Right lobe of liver (tissue), 6 donors: ENCODE results near the gene AK2. TPM values are rescaled to one million over a fixed set of nuclear protein-coding genes. Genes with fewer than 3 reads are reported as not detected.
A peak's percentile ranks its signal among the peaks of the same experiment; 100 is the strongest.
"Not testable (repeated sequence)": the region's sequence is repeated elsewhere in the genome, so short reads cannot be mapped to it uniquely, and the experiment has no call there.

Source experiments
- ATAC-seq, 4 donors: fragments of 200-7000 bp; cut with Tn5 transposase; one replicate each; pipeline ENCODE4 v1.9.1; 2020; ENCODE audit warnings: mild to moderate bottlenecking in 4 of 4, moderate library complexity in 4 of 4
- DNase-seq, 3 donors: peaks; one replicate each; pipeline ENCODE4 v3.0.0-alpha.2; 2020
- H3K27ac ChIP-seq, 3 donors: fragments of 200-600 bp; one replicate each; pipeline ENCODE4 v1.8.0; 2022
- H3K27me3 ChIP-seq, 2 donors: fragments of 200-600 bp; one replicate each; pipeline ENCODE4 v1.8.0; 2022
- H3K36me3 ChIP-seq, 4 donors: fragments of 200-600 bp; sonication (generic) in 1 of 4; one replicate each; pipeline versions ENCODE4 v1.5.1 to v1.8.0; 2017 to 2022; ENCODE audit warnings: control low read depth in 1 of 4
- H3K4me1 ChIP-seq, 4 donors: fragments of 200-600 bp; sonication (generic) in 1 of 4; one replicate each; pipeline versions ENCODE4 v1.5.1 to v1.8.0; 2017 to 2022; ENCODE audit warnings: control low read depth in 1 of 4
- H3K4me3 ChIP-seq, 3 donors: fragments of 200-600 bp; one replicate each; pipeline ENCODE4 v1.8.0; 2022
- H3K9me3 ChIP-seq, 4 donors: fragments of 200-600 bp; sonication (generic) in 1 of 4; one replicate each; pipeline versions ENCODE4 v1.5.1 to v1.8.0; 2017 to 2022; ENCODE audit warnings: control low read depth in 1 of 4
- CTCF ChIP-seq, 4 donors: fragments of 200-600 bp in 3 of 4; fragments of 450-650 bp in 1 of 4; IDR thresholded peaks; one replicate each; pipeline versions ENCODE4 v1.5.1 to v1.8.0; 2016 to 2022; ENCODE audit warnings: antibody characterized with exemption in 4 of 4, mild to moderate bottlenecking in 2 of 4
- POLR2A ChIP-seq: fragments of 450-650 bp; IDR thresholded peaks from one replicate; pipeline ENCODE4 v1.6.1; 2017; ENCODE audit warnings: antibody characterized with exemption, mild to moderate bottlenecking
- WGBS: methylation state at CpG from one replicate; pipeline ENCODE4 v1.1.6; 2018; ENCODE audit warnings: low coverage, low lambda C conversion rate; ENCODE audit not compliant: insufficient coverage; ENCODE audit errors: missing lambda C conversion rate; 5-methylcytosine and 5-hydroxymethylcytosine counted together
- intact Hi-C, 2 donors: fragments of 100-400 bp; cut with DNase I; formaldehyde crosslinking; loops; one replicate each; pipeline versions ENCODE4 v1.11.2 to v1.14.1; 2022
- total RNA-seq, 6 experiments: library from RNA; depleted of rRNA in 2 of 6; stranded (reverse); fragments of >200 nt in 2 of 6; fragmentation: NEBNext Ultra II Directional in 3 of 6; extraction: Animal tissue kit (Norgen Biotek cat#: 25700) in 3 of 6; gene quantifications; one replicate each; pipeline versions ENCODE4 v1.1.0 to v1.2.4, GENCODE V29; 2016 to 2023
- donor health status: DM: no; HTN: yes; CAD: no.
- donor health status: DM: no; HTN: no; CAD: no.
- donor health status: DM: no; HTN: no; CAD: no.
- donor health status: DM: no; HTN: yes; CAD: no.
- donor health status: DM: no; HTN: yes; CAD: no.

Gene AK2
- total RNA-seq, 6 experiments from 2014 or later, result 119 to 301 (median 130) TPM

- Histone ChIP-seq H3K27me3 (no peaks in the 10 kb centered on the region), H3K4me3 (no peak overlapping the region), H3K27ac (no peak overlapping the region), H3K4me1 (peaks cover 0 to 35% (median 13%) of the 10 kb centered on the region in 4 donors), H3K9me3 (no peaks in the 10 kb centered on the region), H3K36me3 (no peaks in the 10 kb centered on the region)
- TF ChIP-seq POLR2A (no peak), CTCF (IDR thresholded peaks at IDR 0.05) (no peak)
- 25% methylated on average over 2 of the region's 4 CpGs for WGBS
- peak; percentile 67 to 82 (median 81) for DNase-seq
- intact Hi-C loops, result no loop called here
- ATAC-seq, result peak; percentile 64 to 85 (median 73)
These were observed 37.7 kb downstream of the AK2 start for GRCh38 chr1:32998997-32999396.

DNA sequence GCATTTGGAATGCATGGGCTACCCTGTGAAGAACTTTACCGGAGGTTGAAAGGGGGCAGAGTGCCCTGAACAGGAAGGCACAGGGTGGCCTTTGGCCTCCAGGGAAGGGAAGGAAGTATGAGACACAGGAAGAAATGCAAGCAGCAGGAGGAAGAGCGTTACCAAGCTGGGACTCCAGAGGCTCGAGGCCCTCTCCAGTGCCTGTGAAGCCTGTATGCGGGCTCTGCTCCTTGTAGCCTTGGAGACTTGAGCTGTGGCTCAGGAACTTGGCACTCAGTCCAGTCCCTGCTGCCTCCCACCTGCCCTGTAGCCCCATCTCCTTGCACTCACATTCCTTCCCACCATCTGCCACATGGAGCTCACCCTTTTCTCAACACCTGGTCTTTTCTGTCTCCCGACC lies 38.6 kb downstream of the AK2 start:
- H3K4me3 ChIP-seq, result no peak overlapping the region
- 65% methylated on average over 2 of the region's 5 CpGs for WGBS
- peaks cover 0 to 38% (median 13%) of the 10 kb centered on the region in 4 donors for H3K4me1 ChIP-seq
- TF ChIP-seq POLR2A (no peak), CTCF (IDR thresholded peaks at IDR 0.05) (no peak)
- DNase-seq (peak in 1 of 3 donors; percentile 32), ATAC-seq (peak; percentile 32 to 72 (median 40))
- no peaks in the 10 kb centered on the region for H3K36me3 ChIP-seq
- H3K9me3 ChIP-seq, result no peaks in the 10 kb centered on the region
- no peaks in the 10 kb centered on the region for H3K27me3 ChIP-seq
- intact Hi-C loops, result no loop called here
- peak overlapping the region in 1 of 3 donors; percentile 28 for H3K27ac ChIP-seq

- Histone ChIP-seq H3K9me3 (no peaks in the 10 kb centered on the region), H3K4me1 (peaks cover 0 to 42% (median 13%) of the 10 kb centered on the region in 4 donors), H3K4me3 (no peak overlapping the region), H3K27me3 (no peaks in the 10 kb centered on the region), H3K27ac (peak overlapping the region in 1 of 3 donors; percentile 28), H3K36me3 (no peaks in the 10 kb centered on the region)
- 65% methylated on average over 2 of the region's 2 CpGs for WGBS
- intact Hi-C loops, result no loop called here
- TF ChIP-seq CTCF (IDR thresholded peaks at IDR 0.05) (no peak), POLR2A (no peak)
- DNase-seq (no peak), ATAC-seq (peak in 2 of 4 donors; percentile 27 to 29)
These were observed 39.2 kb downstream of the AK2 start for GRCh38 chr1:32997381-32997891.

DNA sequence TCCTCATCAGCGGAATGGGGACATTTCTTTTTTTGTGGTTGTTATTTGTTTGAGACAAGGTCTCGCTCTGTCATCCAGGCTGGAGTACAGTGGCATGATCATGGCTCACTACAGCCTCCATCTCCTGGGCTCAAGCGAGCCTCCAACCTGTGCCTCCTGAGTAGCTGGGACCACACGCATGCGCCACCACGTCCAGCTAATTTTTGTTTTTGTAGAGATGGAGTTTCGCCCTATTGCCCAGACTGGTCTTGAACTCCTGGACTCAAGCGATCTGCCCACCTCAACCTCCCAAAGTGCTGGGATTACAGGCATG lies 43.4 kb downstream of the AK2 start:
- Histone ChIP-seq H3K4me1 (peaks cover 0 to 21% (median under 1%) of the 10 kb centered on the region in 4 donors), H3K27ac (peak overlapping the region in 1 of 3 donors; percentile 59)
- H3K27me3 ChIP-seq, ATAC-seq, DNase-seq, intact Hi-C loops, H3K4me3 ChIP-seq, H3K9me3 ChIP-seq, H3K36me3 ChIP-seq: not testable (repeated sequence)
- WGBS, result 81% methylated on average over 6 of the region's 8 CpGs

DNA sequence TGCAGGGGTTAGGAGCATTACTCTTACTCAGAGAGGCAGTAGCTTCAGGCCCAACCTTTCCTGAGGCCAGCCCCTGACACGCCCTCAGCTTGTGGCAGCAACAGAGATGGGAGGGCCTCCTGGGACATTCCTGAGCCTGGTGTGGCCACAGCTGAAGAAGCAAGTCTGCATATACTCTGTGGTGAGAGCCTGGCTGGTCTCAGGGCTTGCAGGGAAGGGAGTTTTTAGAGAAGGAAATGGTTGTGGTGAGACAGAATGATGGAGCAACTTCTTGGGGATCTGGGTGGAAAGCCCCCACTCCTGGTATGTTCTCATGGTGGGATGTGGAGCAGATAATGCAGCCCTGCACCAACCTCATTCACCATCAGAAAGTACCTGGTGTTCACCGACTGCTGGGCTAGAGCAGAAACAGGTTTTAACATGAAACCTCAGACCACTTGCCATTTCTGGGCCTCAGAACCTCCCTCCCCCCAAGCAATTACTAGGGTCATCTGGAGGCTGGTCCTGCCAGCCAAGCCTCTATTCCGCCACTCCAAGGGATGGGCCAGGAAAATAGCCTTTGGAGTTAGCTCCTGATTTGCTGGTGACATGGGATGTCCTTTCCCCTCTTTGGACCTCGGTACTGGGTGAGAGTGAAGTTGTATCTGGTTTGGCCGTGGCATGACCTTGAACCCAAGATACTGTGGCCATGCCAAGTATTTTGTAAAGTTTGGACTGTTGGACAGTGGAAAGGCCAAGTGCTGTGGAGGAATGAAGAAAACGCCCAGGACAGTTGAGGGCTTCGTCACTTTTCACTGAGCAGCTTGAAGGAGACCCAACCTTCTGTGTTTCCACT lies 44.0 kb downstream of the AK2 start:
- Histone ChIP-seq H3K27ac (peak overlapping the region in 2 of 3 donors; percentile 32 to 59), H3K9me3 (no peaks in the 10 kb centered on the region), H3K4me3 (no peak overlapping the region), H3K27me3 (no peaks in the 10 kb centered on the region), H3K36me3 (no peaks in the 10 kb centered on the region), H3K4me1 (peaks cover 0 to 21% (median 0%) of the 10 kb centered on the region in 4 donors)
- intact Hi-C loops, result no loop called here
- no peak for TF ChIP-seq POLR2A
- TF ChIP-seq CTCF (IDR thresholded peaks at IDR 0.05), result no peak
- peak; percentile 57 to 75 (median 63) for ATAC-seq
- WGBS, result 22% methylated on average over 6 of the region's 7 CpGs
- peak; percentile 58 to 75 (median 63) for DNase-seq
